HG02870 (cell line): Measurements from ENCODE around the gene CD4.
A peak's percentile ranks its signal among the peaks of the same experiment; 100 is the strongest.

ENCODE experiments used
- ATAC-seq: cut with Tn5 transposase; IDR thresholded peaks from one replicate; pipeline ENCODE4 v1.9.1; 2021; ENCODE audit warnings: mild to moderate bottlenecking, moderate library complexity; ENCODE audit not compliant: unreplicated experiment

CD4 gene

GRCh38 chr12:6765048-6765633 is 24.2 kb upstream of the CD4 start:
- ATAC-seq: no peak

GRCh38 chr12:6765634-6766581 is 23.4 kb upstream of the CD4 start, which contains the start of gene PTMS:
Gene PTMS, plus strand, starts transcription at chr12:6766363. Its CDS starts 343 bp downstream, at chr12:6766706.
- peak; percentile 14 for ATAC-seq

GRCh38 chr12:6766651-6767349 is 22.5 kb upstream of the CD4 start:
- peak; percentile 37 for ATAC-seq

GRCh38 chr12:6767353-6768319 is 21.7 kb upstream of the CD4 start:
- no peak for ATAC-seq

- no peak for ATAC-seq
These were observed 20.9 kb upstream of the CD4 start for GRCh38 chr12:6768437-6768914.

GRCh38 chr12:6768990-6769389 is 20.3 kb upstream of the CD4 start:
- no peak for ATAC-seq

GRCh38 chr12:6769666-6770065 is 19.7 kb upstream of the CD4 start:
- ATAC-seq: no peak

- ATAC-seq: no peak
These were observed 19.2 kb upstream of the CD4 start for GRCh38 chr12:6770094-6770493.

GRCh38 chr12:6770600-6770999 is 18.7 kb upstream of the CD4 start:
- ATAC-seq: no peak

GRCh38 chr12:6771091-6771495 is 18.2 kb upstream of the CD4 start:
- no peak for ATAC-seq

GRCh38 chr12:6771509-6772330 is 17.6 kb upstream of the CD4 start:
- no peak for ATAC-seq

- no peak for ATAC-seq
These were observed 17.0 kb upstream of the CD4 start, which contains the start of gene LAG3 for GRCh38 chr12:6772331-6772695. Gene LAG3, plus strand, starts transcription at chr12:6772520. Its CDS starts 333 bp downstream, at chr12:6772853.

- no peak for ATAC-seq
These were observed 16.4 kb upstream of the CD4 start for GRCh38 chr12:6772726-6773589.

- no peak for ATAC-seq
These were observed 15.6 kb upstream of the CD4 start for GRCh38 chr12:6773590-6774351.

- no peak for ATAC-seq
These were observed 14.7 kb upstream of the CD4 start for GRCh38 chr12:6774499-6775062.

GRCh38 chr12:6775185-6776174 is 13.8 kb upstream of the CD4 start:
- ATAC-seq: no peak
